Coronary artery (tissue), 2 donors: Measurements from ENCODE around the gene UBE3C.

ENCODE experiments used
- DNase-seq: peaks from one replicate; pipeline ENCODE4 v3.0.0-alpha.2; 2017; ENCODE audit warnings: low spot score
- H3K27ac ChIP-seq, 2 donors: fragments of 200-600 bp; sonication (generic); one replicate each; pipeline ENCODE4 v1.5.1; 2016 to 2019
- H3K4me3 ChIP-seq: fragments of 200-600 bp; sonication (generic); 2 replicates; pipeline ENCODE4 v1.5.1; 2016; ENCODE audit warnings: mild to moderate bottlenecking, moderate library complexity
- TF ChIP-seq, protein P1 (sequence below): fragments of 200-600 bp; sonication (generic); IDR thresholded peaks from one replicate; pipeline ENCODE4 v1.5.1; 2019; ENCODE audit warnings: antibody characterized with exemption

UBE3C gene

DNA sequence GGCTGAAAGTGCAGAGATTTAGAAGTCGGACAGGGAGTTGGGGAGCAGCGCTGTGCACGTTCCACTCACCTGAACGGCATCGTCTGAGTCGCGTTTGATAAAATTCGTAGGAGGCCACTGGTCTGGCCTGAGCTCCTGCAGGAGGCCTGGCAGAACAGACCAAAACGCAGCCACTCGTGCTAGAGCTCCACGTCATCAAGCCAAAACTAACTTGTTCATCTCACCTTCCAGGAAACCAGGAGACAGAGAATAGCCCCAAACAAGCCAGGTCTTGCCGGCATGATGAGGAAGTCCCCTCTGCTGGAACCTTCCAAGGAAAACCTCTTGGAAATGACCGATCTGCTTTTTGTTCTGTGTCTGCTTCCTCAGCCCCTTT lies 154.7 kb downstream of the UBE3C start:
- TF ChIP-seq, protein P1, sequence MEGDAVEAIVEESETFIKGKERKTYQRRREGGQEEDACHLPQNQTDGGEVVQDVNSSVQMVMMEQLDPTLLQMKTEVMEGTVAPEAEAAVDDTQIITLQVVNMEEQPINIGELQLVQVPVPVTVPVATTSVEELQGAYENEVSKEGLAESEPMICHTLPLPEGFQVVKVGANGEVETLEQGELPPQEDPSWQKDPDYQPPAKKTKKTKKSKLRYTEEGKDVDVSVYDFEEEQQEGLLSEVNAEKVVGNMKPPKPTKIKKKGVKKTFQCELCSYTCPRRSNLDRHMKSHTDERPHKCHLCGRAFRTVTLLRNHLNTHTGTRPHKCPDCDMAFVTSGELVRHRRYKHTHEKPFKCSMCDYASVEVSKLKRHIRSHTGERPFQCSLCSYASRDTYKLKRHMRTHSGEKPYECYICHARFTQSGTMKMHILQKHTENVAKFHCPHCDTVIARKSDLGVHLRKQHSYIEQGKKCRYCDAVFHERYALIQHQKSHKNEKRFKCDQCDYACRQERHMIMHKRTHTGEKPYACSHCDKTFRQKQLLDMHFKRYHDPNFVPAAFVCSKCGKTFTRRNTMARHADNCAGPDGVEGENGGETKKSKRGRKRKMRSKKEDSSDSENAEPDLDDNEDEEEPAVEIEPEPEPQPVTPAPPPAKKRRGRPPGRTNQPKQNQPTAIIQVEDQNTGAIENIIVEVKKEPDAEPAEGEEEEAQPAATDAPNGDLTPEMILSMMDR = no peak
- H3K4me3 ChIP-seq = no peak overlapping the region
- H3K27ac ChIP-seq = no peak overlapping the region
- DNase-seq = no peak

DNA sequence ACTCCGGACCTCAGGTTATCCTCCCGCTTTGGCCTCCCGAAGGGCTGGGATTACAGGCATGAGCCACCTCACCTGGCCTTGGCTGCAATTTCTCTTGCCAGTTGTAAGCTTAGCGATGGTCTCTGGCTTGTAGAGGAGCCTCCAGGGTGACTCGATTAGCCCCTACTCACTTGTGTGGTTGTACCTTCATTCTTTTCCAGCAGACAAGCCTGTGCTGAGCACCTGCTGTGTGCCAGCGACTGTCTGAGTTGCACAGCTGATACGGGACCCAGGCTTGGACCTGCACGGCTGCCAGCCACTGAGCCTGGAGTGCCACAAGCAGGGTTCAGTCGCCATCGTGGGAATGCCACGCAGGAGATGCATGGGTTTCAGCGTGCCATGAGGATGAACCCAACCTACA lies 156.0 kb downstream of the UBE3C start:
- Histone ChIP-seq H3K4me3 (no peak overlapping the region), H3K27ac (no peak overlapping the region)
- no peak for DNase-seq
- TF ChIP-seq, protein P1 = no peak

DNA sequence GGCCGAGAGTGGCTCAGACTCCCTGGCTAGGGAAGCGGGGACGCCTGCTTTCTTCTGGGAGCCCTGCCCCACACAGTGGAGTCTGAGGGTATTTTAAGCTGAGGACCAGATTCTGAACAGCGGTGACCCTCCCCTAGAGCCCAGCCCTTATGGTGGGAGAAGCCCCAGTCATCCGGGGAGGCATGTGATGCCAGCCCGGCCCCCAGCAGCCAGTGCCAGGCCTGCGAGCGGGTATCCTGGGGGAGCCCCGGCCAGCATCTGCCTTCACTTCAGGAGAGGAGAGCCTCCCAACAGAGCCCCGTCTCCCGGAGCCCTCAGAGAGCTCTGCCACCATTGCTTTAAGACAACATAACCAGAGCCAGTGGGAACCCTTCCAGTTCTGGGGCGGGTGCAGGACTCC lies 156.6 kb downstream of the UBE3C start:
- no peak overlapping the region for H3K4me3 ChIP-seq
- TF ChIP-seq, protein P1 = no peak
- no peak overlapping the region for H3K27ac ChIP-seq
- no peak for DNase-seq

DNA sequence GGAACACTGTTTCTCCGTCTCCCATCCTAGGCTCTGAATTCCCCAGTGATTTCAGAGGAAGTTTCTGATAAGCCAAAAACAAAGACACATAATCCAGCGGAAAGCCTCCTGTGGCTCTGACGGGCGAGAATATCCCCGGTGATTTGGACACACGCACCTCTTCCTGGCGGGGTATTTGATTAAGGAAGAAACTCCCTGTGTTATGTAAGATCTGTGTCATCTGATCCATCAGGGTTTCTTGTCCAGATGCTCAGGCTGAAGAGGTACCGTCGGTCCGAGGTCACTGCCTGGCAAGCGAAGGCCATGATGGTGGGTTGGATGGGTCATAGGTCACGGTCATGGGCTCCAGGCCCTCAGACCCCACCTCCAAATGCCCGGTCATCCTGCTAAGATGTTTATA lies 158.5 kb downstream of the UBE3C start:
- H3K27ac ChIP-seq = no peak overlapping the region
- TF ChIP-seq, protein P1 = no peak
- DNase-seq = no peak

DNA sequence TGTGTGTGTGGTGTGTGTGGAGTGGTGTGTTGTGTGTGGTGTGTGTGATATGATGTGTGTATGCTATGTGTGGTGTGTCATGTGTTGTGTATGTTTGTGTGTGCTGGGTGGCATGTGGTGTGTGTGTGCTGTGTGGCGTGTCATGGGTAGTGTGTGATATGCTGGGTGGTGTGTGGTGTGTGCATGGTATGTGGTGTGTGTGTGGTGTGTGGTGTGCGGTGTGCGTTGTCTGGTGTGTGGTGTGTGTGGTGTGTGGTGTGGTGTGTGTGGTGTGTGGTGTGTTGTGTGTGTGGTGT lies 160.5 kb downstream of the UBE3C start:
- TF ChIP-seq, protein P1 = no peak
- Histone ChIP-seq H3K27ac (no peak overlapping the region), H3K4me3 (no peak overlapping the region)
- DNase-seq = no peak

More for the DNA sequence above, 158.5 kb downstream of the UBE3C start:
- H3K4me3 ChIP-seq = no peak overlapping the region

DNA sequence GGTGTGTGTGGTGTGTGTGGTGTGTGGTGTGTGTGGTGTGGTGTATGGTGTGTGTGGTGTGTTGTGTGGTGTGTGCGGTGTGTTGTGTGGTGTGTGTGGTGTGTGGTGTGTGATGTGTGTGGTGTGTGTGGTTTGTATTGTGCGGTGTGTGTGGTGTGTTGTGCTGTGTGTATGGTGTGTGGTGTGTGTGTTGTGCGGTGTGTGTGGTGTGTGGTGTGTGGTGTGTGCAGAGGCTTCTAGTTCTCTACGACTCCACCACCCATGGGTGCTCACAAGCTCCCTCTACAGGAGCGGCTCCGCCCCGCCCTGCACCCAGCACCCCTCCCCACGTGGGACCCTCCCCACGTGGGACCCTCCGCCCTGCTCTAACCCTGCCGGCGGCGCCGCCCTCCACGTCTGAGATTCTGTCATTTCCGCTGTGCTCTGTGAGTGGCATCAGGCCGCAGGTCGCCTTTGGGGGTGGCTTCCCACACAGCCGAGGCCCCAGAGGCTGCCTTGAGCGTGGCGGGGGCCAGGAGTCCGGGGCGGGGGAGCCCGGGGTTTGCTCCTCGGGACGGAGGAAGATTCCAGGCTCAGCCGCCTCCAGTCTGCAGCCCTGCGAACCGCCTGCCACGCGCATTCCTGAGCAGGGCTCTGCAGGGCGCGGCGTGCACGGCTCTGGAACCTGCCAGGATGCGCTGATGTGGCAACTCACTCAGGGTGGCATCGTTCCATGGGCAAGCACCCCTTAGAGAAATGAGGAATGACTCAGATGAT lies 161.1 kb downstream of the UBE3C start:
- H3K4me3 ChIP-seq = no peak overlapping the region
- TF ChIP-seq, protein P1 = no peak
- H3K27ac ChIP-seq = no peak overlapping the region
- no peak for DNase-seq

DNA sequence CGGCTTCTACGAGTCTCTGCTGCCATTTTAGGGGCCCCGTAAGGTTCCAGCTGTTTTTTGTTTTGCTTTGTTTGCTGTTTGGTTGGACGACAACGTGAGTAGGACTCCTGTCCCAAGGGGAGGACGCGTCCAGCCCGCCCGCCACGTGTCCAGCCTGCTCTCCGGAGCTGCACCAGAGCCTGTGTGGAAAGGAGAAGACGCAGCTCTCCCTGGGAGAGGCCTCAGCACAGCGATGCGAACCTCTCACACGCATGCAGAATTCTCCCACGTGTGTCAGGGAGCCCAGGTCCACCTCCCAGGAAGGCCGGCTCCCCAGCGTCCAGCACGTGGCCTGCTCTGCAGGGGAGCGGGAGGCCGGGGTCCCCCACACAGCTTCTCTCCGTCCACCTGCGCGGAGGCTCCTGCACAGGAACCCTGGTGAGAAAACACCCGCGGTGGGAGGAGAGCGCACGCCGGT lies 161.7 kb downstream of the UBE3C start:
- H3K4me3 ChIP-seq = no peak overlapping the region
- H3K27ac ChIP-seq = no peak overlapping the region
- no peak for DNase-seq
- TF ChIP-seq, protein P1 = no peak
